Measurements from ENCODE around the gene YPEL1.

GRCh38 chr22:21779444-21779843 lies 43.9 kb upstream of the YPEL1 start:
- TF ChIP-seq CTCF (IDR thresholded peaks at IDR 0.05) (no peak), POLR2A (IDR thresholded peaks at IDR 0.05) (no peak)

All from esophagus squamous epithelium (tissue), 4 donors.